Transverse colon (tissue), 4 donors: ENCODE measurements around the gene UBL5. TPM values are rescaled to one million over a fixed set of nuclear protein-coding genes. Genes with fewer than 3 reads are reported as not detected.

Experiments
- DNase-seq: peaks from one replicate; pipeline ENCODE4 v3.0.0-alpha.2; 2019
- H3K27ac ChIP-seq, 4 donors: fragments of 200-600 bp; sonication (generic); 2 replicates each; pipeline ENCODE4 v1.5.1; 2016 to 2018; ENCODE audit warnings: inconsistent platforms in 4 of 4
- H3K27me3 ChIP-seq: fragments of 200-600 bp; sonication (generic); 2 replicates; pipeline ENCODE4 v1.5.1; 2017; ENCODE audit warnings: inconsistent platforms
- H3K36me3 ChIP-seq, 4 donors: fragments of 200-600 bp; sonication (generic); 2 replicates each; pipeline ENCODE4 v1.5.1; 2017 to 2019; ENCODE audit warnings: inconsistent platforms in 4 of 4
- H3K4me1 ChIP-seq, 4 donors: fragments of 200-600 bp; sonication (generic); 2 replicates each; pipeline ENCODE4 v1.5.1; 2017 to 2020; ENCODE audit warnings: inconsistent platforms in 4 of 4
- H3K4me3 ChIP-seq, 4 donors: fragments of 200-600 bp; sonication (generic); 1 replicate in 1 of 4; 2 replicates in 3 of 4; pipeline versions ENCODE4 v1.5.1 to v1.6.1; 2017 to 2019; ENCODE audit warnings: inconsistent platforms in 4 of 4
- H3K9me3 ChIP-seq, 2 donors: fragments of 200-600 bp; sonication (generic); 2 replicates each; pipeline ENCODE4 v1.5.1; 2017 to 2019; ENCODE audit warnings: inconsistent platforms in 2 of 2
- EP300 ChIP-seq: sonication (generic); formaldehyde crosslinking; IDR thresholded peaks from one replicate; pipeline ENCODE4 v1.6.1; 2017; ENCODE audit warnings: antibody characterized with exemption, low read depth
- POLR2A ChIP-seq: fragments of 450-650 bp; IDR thresholded peaks from one replicate; pipeline ENCODE4 v1.6.1; 2016; ENCODE audit warnings: antibody characterized with exemption, mild to moderate bottlenecking, moderate library complexity
- POLR2AphosphoS5 ChIP-seq, 3 donors: sonication (generic); formaldehyde crosslinking; IDR thresholded peaks; one replicate each; pipeline ENCODE4 v1.6.1; 2016; ENCODE audit warnings: antibody characterized with exemption in 3 of 3
- WGBS, 2 donors: methylation state at CpG; one replicate each; pipeline ENCODE4 v1.1.5; 2018; ENCODE audit warnings: low coverage in 1 of 2; 5-methylcytosine and 5-hydroxymethylcytosine counted together
- in situ Hi-C, 4 donors: fragments of 200-750 bp; cut with MboI; loops; one replicate each; pipeline versions ENCODE4 v1.15.0 to v1.15.1; 2017; ENCODE audit warnings: low sequenced_read_pairs in 3 of 4, low pct_ligation_motif_present in 1 of 4, low pct_unique_long_range_greater_than_20kb in 1 of 4
- intact Hi-C: fragments of 100-400 bp; cut with DNase I; formaldehyde crosslinking; loops from one replicate; pipeline ENCODE4 v1.15.1; 2023; ENCODE audit warnings: low total_unique reads
- small RNA-seq, 4 donors: library from RNA; depleted of rRNA; stranded (forward); fragments of <200 nt; gene quantifications; one replicate each; pipeline ENCODE3, GENCODE V24; 2016
- total RNA-seq, 4 donors: library from RNA; depleted of rRNA; stranded (reverse); fragments of >200 nt; gene quantifications; one replicate each; pipeline ENCODE4 v1.1.0, GENCODE V29; 2016
- TF ChIP-seq, protein P1 (sequence below), 5 experiments: fragments of 200-600 bp in 3 of 5; fragments of 450-650 bp in 2 of 5; sonication (generic) in 3 of 5; IDR thresholded peaks; 1 replicate in 2 of 5; 2 replicates in 3 of 5; pipeline ENCODE4 v1.5.1; 2016 to 2017; ENCODE audit warnings: antibody characterized with exemption in 5 of 5, inconsistent platforms in 3 of 5, mild to moderate bottlenecking in 2 of 5, moderate library complexity in 1 of 5

UBL5 gene
- total RNA-seq, 4 donors from 2014 or later = 61.0 to 563 (median 249) TPM

DNA sequence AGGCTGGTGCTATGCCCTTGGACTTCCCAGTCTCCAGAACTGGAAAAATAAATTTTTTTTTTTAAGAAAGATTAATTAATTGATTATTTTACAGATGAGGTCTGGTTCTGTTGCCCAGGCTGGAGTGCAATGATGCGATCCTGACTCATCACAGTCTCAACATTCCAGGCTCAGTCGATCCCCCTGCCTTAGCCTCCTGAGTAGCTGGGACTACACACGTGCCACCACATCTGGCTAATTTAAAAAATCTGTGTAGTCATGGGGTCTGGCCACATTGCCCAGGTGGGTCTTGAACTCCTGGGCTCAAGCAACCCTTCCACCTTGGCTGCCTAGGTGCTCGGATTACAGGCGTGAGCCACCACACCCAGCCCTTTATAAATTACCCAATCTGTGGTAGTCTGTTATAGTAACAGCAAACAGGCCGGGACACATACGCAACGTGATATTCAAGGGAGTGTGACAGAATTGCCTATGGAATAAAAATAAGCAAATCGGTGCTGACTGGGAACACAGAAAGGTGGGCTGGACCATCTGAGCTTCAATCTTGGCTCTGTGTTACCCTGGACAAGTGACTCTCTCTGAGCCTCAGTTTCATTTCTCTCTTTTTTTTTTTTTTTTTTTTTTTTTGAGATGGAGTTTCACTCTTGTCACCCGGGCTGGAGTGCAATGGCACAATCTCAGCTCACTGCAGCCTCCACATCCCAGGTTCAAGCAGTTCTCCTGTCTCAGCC, 50.2 kb downstream of the UBL5 start:
- no peak overlapping the region for H3K27ac ChIP-seq
- H3K9me3 ChIP-seq = no peaks in the 10 kb centered on the region
- in situ Hi-C loops = no loop called here
- DNase-seq = no peak
- 68% methylated on average over 10 of the region's 10 CpGs; no CpG with 5 or more reads in 1 of the 2 donors for WGBS, 2 donors
- intact Hi-C loops = no loop called here
- H3K36me3 ChIP-seq = no peaks in the 10 kb centered on the region
- TF ChIP-seq POLR2A (no peak), EP300 (no peak), POLR2AphosphoS5 (IDR thresholded peaks at IDR 0.05) (no peak)
- TF ChIP-seq, protein P1, sequence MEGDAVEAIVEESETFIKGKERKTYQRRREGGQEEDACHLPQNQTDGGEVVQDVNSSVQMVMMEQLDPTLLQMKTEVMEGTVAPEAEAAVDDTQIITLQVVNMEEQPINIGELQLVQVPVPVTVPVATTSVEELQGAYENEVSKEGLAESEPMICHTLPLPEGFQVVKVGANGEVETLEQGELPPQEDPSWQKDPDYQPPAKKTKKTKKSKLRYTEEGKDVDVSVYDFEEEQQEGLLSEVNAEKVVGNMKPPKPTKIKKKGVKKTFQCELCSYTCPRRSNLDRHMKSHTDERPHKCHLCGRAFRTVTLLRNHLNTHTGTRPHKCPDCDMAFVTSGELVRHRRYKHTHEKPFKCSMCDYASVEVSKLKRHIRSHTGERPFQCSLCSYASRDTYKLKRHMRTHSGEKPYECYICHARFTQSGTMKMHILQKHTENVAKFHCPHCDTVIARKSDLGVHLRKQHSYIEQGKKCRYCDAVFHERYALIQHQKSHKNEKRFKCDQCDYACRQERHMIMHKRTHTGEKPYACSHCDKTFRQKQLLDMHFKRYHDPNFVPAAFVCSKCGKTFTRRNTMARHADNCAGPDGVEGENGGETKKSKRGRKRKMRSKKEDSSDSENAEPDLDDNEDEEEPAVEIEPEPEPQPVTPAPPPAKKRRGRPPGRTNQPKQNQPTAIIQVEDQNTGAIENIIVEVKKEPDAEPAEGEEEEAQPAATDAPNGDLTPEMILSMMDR (IDR thresholded peaks at IDR 0.05) = no peak
- peaks cover 3% of the 10 kb centered on the region for H3K27me3 ChIP-seq
- no peak overlapping the region for H3K4me3 ChIP-seq
- H3K4me1 ChIP-seq = no peaks in the 10 kb centered on the region

DNA sequence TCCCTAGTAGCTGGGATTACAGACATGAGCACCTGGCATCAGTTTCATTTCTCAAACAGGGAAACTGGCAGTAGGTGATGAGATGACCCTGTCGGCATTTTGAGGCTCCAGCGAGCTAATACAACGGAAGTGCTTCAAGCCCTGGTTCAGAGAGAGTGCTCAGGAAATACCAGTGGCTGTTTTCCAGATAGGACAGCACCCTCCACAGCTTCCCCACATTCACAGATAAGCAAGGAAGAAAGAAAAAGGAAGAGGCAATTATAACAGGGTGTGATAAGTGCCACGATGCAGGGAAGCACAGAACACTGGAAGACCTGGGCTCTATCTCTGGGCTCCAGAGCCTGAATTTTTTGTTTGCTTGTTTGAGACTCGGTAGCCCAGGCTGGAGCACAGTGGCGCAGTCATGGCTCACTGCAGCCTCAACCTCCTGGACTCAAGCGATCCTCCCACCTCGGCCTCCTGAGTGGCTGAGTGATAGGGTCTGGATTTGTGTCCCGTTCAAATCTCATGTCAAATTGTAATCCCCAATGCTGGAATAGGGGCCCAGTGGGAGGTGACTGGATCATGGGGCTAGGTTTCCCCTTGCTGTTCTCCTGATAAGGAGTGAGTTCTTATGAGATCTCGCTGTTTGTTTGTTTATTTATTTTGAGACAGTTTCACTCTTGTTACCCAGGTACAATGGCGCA, 50.9 kb downstream of the UBL5 start:
- H3K36me3 ChIP-seq = no peaks in the 10 kb centered on the region
- DNase-seq = no peak
- in situ Hi-C loops = no loop called here
- H3K4me1 ChIP-seq = no peaks in the 10 kb centered on the region
- H3K27ac ChIP-seq = no peak overlapping the region
- no peak for TF ChIP-seq POLR2AphosphoS5 (IDR thresholded peaks at IDR 0.05)
- TF ChIP-seq, protein P1 (IDR thresholded peaks at IDR 0.05) = no peak
- TF ChIP-seq POLR2A = no peak
- no peak for TF ChIP-seq EP300
- no peaks in the 10 kb centered on the region for H3K9me3 ChIP-seq
- H3K27me3 ChIP-seq = peaks cover 3% of the 10 kb centered on the region
- H3K4me3 ChIP-seq = no peak overlapping the region
- 86 to 100% methylated on average over 2 to 11 of the region's 11 CpGs for WGBS, 2 donors
- intact Hi-C loops = no loop called here

Small RNA genes within 50 kb of the gene (small RNA-seq; reads per million reads assigned to genes)
- gene RF00156 = 0 reads per million in 4 donors

Other genes with a start within 250 kb of the UBL5 start
- 10 to 100 TPM; 10.1 to 21.0 (median 14.0) TPM for gene ZNF121, start 243.4 kb upstream of the UBL5 start, total RNA-seq
- 10 to 100 TPM in 3 of 4 donors, 1 to 10 TPM in 1; 6.4 to 36.7 (median 26.0) TPM for gene ZNF561, start 206.7 kb upstream of the UBL5 start, total RNA-seq
- 10 to 100 TPM in 3 of 4 donors, 1 to 10 TPM in 1; 5.6 to 36.8 (median 17.6) TPM for gene ZNF562, start 152.8 kb upstream of the UBL5 start, total RNA-seq
- 10 to 100 TPM in 3 of 4 donors, 1 to 10 TPM in 1; 10.0 to 18.1 (median 14.2) TPM for gene ZNF846, start 59.2 kb upstream of the UBL5 start, total RNA-seq
- gene FBXL12, start 8.8 kb upstream of the UBL5 start, total RNA-seq = 100 to 1,000 TPM in 2 of 4 donors, 10 to 100 TPM in 2; 32.9 to 184 (median 83.1) TPM
- gene PIN1, start 7.4 kb downstream of the UBL5 start, total RNA-seq = 10 to 100 TPM; 22.9 to 82.5 (median 43.7) TPM
- 1 to 10 TPM in 2 of 4 donors, not detected in 2; 2.0 to 2.7 TPM for gene OLFM2, start 108.6 kb downstream of the UBL5 start, total RNA-seq
- gene COL5A3, start 182.6 kb downstream of the UBL5 start, total RNA-seq = 10 to 100 TPM in 2 of 4 donors, 1 to 10 TPM in 2; 2.5 to 17.7 (median 7.9) TPM
- gene RDH8, start 185.6 kb downstream of the UBL5 start, total RNA-seq = not detected